Coronary artery (tissue), 2 donors: ENCODE results near the gene LGR6.

Experiments
- DNase-seq: peaks from one replicate; pipeline ENCODE4 v3.0.0-alpha.2; 2017; ENCODE audit warnings: low spot score
- H3K27ac ChIP-seq, 2 donors: fragments of 200-600 bp; sonication (generic); one replicate each; pipeline ENCODE4 v1.5.1; 2016 to 2019
- H3K4me3 ChIP-seq: fragments of 200-600 bp; sonication (generic); 2 replicates; pipeline ENCODE4 v1.5.1; 2016; ENCODE audit warnings: mild to moderate bottlenecking, moderate library complexity
- TF ChIP-seq, protein P1 (sequence below): fragments of 200-600 bp; sonication (generic); IDR thresholded peaks from one replicate; pipeline ENCODE4 v1.5.1; 2019; ENCODE audit warnings: antibody characterized with exemption

LGR6 gene

DNA sequence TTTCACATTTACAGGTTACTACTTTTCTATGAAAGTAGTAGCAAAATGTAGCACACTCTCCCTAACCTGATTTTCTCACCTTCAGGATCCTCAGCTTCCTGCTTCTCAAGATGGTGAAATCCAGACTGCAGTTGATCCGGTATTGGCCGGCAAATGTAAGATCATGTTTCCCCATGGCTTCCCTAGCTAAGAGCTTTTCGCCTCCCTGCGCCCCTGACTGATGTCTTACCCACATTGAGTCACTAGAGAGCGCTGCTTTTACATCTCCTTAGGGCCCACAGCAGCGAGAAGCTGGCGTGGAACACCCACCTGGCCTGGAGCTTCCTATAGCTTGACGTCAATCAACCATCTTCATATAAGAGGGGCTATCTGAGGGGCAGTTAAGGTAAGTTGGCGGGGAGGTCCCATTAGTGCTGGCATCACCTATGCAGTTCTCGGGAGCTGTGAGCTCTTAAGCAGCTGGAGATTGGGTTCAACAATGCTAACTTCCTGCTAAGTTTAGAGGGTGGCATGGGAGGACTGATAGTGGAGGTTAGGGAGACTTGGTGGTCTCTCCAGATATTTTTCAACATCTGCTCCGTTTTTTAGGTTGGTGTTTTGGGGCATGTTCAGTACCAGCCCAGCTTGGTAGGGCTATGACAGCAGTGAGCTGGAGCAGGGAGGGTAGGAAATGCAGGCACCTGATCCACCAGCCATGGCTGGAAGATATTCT, 38.7 kb upstream of the LGR6 start:
- DNase-seq = no peak
- TF ChIP-seq, protein P1, sequence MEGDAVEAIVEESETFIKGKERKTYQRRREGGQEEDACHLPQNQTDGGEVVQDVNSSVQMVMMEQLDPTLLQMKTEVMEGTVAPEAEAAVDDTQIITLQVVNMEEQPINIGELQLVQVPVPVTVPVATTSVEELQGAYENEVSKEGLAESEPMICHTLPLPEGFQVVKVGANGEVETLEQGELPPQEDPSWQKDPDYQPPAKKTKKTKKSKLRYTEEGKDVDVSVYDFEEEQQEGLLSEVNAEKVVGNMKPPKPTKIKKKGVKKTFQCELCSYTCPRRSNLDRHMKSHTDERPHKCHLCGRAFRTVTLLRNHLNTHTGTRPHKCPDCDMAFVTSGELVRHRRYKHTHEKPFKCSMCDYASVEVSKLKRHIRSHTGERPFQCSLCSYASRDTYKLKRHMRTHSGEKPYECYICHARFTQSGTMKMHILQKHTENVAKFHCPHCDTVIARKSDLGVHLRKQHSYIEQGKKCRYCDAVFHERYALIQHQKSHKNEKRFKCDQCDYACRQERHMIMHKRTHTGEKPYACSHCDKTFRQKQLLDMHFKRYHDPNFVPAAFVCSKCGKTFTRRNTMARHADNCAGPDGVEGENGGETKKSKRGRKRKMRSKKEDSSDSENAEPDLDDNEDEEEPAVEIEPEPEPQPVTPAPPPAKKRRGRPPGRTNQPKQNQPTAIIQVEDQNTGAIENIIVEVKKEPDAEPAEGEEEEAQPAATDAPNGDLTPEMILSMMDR = no peak
- H3K27ac ChIP-seq = no peak overlapping the region
- H3K4me3 ChIP-seq = no peak overlapping the region

DNA sequence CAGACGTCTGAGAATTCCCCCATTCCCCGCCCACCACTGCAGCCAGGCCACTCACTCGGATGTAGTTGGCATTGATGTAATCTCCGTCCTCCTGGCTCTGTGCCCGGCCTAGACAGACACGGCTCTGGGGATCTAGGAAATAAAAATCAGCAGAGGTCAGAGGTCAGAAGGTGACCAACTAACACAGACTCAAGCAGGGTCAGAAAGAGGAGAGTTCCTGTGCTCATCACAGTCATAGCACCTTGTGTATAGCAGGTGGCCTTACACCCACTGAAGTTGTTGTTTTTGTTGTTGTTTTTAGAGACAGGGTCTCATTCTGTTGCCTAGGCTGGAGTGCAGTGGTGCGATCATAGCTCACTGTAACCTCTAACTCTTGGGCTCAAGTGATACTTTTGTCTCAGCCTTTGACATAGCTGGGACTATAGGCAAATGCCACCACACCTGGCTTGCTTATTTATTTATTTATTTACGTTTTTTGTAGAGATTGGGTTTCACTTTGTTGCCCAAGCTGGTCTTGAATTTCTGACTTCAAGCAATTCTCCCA, 38.0 kb upstream of the LGR6 start:
- no peak overlapping the region for H3K27ac ChIP-seq
- DNase-seq = no peak
- no peak overlapping the region for H3K4me3 ChIP-seq
- TF ChIP-seq, protein P1 = no peak

DNA sequence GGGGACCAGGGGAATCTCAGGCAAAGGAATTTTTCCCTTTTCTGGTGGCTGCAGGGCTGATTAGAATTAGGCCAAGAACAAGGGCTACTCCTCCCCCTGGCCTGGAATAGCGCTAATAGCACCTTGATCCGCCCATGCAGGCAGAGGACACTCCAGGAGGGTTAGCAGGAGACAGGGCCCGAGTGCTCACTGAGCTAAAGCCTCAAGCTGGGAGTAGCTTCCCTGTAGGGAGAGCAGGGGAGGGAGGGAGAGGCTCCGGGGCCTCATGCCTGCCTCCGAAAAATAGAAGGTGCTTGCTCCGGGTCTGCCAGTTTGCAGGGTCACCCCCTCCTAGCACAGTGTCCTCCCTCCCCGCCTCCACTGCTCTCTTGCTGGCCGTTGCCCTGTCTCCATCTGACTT, 37.0 kb upstream of the LGR6 start:
- DNase-seq = no peak
- no peak overlapping the region for H3K4me3 ChIP-seq
- H3K27ac ChIP-seq = no peak overlapping the region
- TF ChIP-seq, protein P1 = no peak

DNA sequence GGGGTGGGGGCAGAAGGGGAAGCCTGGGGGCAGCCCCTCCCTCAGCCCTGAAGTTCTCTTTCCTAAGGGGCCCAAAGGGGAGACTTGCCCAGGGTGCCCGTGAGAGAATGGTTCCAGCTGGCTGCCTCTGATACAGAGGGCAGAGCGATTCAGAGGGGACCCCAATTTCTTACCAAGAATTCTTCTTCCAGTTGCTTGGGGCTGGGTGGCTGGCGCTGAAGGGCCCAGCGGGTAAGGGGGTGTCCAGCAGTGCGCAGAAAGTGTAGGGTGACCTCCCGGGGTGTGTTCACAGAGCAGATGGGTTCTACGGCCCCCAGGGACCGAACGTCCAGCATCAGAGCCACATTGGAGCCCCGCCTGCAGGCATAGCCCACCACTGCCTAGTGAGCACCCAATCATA, 35.7 kb upstream of the LGR6 start:
- no peak for DNase-seq
- H3K27ac ChIP-seq = no peak overlapping the region
- H3K4me3 ChIP-seq = no peak overlapping the region
- TF ChIP-seq, protein P1 = no peak

DNA sequence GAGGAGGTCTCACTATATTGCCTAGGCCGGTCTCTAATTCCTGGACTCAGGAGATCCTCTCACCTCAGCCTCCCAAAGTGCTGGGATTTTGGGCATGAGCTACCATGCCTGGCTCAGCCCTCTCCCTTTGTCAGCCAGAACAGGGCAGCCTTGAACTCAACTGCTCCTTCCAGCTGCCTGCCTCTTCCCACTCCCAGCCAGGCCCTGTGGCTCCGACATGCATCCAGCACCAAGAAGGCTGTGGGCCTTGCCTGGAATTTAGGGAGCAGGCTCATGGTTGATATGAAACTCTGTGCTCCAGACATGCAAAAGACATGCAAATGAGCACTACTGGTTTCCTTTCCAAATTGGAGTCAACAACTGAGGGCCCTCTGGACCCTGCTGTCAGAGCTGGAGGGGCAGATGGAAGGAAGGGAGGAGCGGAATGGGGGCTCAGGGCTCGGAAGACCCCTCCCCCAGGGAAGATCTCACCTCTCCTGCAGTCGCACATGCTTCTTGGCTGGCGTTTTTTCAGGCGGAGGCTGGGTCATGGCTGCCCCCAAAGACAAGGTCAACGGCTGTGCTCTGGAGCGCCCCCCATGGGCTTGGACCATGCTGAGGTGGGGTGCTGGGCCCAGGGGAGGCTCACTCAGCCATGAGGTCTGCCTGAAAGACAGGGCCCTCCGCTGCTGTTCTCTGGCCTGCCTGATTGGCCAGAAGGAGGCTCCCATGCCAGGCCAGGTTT, 34.6 kb upstream of the LGR6 start:
- Histone ChIP-seq H3K27ac (no peak overlapping the region), H3K4me3 (no peak overlapping the region)
- DNase-seq = no peak

DNA sequence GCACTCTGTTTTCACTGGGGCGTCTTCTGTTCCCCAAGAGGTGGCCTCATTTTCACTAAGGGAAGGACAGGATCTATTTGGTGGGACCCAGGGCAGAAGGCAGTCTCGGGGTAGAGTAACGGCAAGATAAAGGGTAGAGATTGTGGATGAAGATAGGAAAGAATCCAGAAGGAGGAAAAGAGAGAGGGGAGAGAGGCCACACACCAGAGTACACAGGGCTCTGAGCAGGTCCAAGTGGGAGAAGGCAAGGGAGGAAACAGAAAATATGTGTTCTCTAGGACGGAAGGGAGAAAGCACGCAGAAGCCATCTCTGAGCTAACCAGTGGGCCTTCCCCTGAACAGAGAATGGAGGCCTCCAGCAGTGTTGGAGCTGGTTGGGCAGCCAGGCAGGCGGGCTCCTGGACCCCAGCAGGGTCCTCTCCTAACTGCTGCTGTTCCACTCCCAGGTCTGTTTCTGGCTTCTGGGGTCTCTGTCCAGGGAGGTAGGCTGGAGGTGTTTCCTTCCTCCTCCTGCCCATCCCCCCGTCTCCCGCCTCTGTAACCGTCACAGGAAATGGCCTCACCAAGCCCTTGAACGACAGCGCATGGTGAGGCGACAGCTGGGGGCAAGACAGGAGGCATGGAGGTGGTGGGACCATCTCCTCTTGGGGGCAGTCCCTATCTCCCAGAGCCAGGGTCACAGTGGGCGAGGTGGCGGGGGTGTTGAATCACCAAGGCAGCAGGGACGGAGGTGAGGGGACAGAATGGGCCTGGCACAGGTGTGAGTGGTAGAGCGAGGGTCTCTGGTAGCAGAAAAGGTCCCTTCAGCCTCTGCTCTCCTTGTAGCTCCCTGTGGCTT, 33.8 kb upstream of the LGR6 start:
- no peak for DNase-seq
- H3K4me3 ChIP-seq = peak overlapping the region; percentile 58
- TF ChIP-seq, protein P1 = no peak
- peak overlapping the region in 1 of 2 donors; percentile 43 for H3K27ac ChIP-seq

More for the DNA sequence above, 34.6 kb upstream of the LGR6 start:
- TF ChIP-seq, protein P1 = no peak
